Spinal cord (tissue), 10 donors: Measurements from ENCODE around the gene LMCD1. TPM values are rescaled to one million over a fixed set of nuclear protein-coding genes. Genes with fewer than 3 reads are reported as not detected.

Source experiments
- DNase-seq, 6 donors: peaks; one replicate each; pipeline versions ENCODE4 v3.0.0 to v3.0.0-alpha.2; 2013 to 2015; ENCODE audit warnings: low spot score in 6 of 6, low read depth in 4 of 6
- H3K27ac ChIP-seq: one replicate; pipeline ENCODE4 v1.5.1; 2013; ENCODE audit warnings: low read depth, low read length, control low read depth
- H3K27me3 ChIP-seq: one replicate; pipeline ENCODE4 v1.6.1; 2013; ENCODE audit warnings: low read length; ENCODE audit not compliant: control insufficient read depth, insufficient read depth
- H3K36me3 ChIP-seq: one replicate; pipeline ENCODE4 v1.6.1; 2013; ENCODE audit warnings: low read length; ENCODE audit not compliant: control insufficient read depth, insufficient read depth
- H3K4me1 ChIP-seq: one replicate; pipeline ENCODE4 v1.6.1; 2013; ENCODE audit warnings: low read length; ENCODE audit not compliant: control insufficient read depth, insufficient read depth
- H3K4me3 ChIP-seq: one replicate; pipeline ENCODE4 v1.5.1; 2013; ENCODE audit warnings: low read depth, low read length, control low read depth
- H3K9me3 ChIP-seq: one replicate; pipeline ENCODE4 v1.6.1; 2013; ENCODE audit warnings: low read length; ENCODE audit not compliant: control insufficient read depth, insufficient read depth
- WGBS: methylation state at CpG from one replicate; pipeline ENCODE4 v1.1.5; 2013; ENCODE audit warnings: missing lambda C conversion rate; ENCODE audit not compliant: insufficient coverage; 5-methylcytosine and 5-hydroxymethylcytosine counted together
- polyA plus RNA-seq, 2 donors: library from polyadenylated mRNA; unstranded; fragments of 120-200 nt; gene quantifications; one replicate each; pipeline ENCODE4 v1.2.1, GENCODE V29; 2013; ENCODE audit not compliant: insufficient read length in 2 of 2
- total RNA-seq, 2 donors: library from RNA; depleted of rRNA in 1 of 2; stranded (reverse); fragments of 120-200 nt in 1 of 2; fragments of >200 nt in 1 of 2; gene quantifications; one replicate each; pipeline versions ENCODE4 v1.2.3 to v1.2.4, GENCODE V29; 2013 to 2014
- donor health status: healthy.

LMCD1 gene
- total and polyA plus RNA-seq, 4 donors, result 12.5 to 22.9 (median 17.1) TPM

- DNase-seq, result no peak
- WGBS, result 92% methylated on average over 2 of the region's 5 CpGs
- Histone ChIP-seq H3K4me1 (peaks cover 11% of the 10 kb centered on the region), H3K27ac (no peak overlapping the region), H3K27me3 (no peaks in the 10 kb centered on the region), H3K36me3 (no peaks in the 10 kb centered on the region), H3K4me3 (no peak overlapping the region), H3K9me3 (no peaks in the 10 kb centered on the region)
Observed at GRCh38 chr3:8488877-8489276, 12.7 kb upstream of the LMCD1 start.

GRCh38 chr3:8489278-8489792, 12.3 kb upstream of the LMCD1 start:
- Histone ChIP-seq H3K27me3 (no peaks in the 10 kb centered on the region), H3K36me3 (no peaks in the 10 kb centered on the region), H3K9me3 (no peaks in the 10 kb centered on the region), H3K4me3 (no peak overlapping the region), H3K27ac (no peak overlapping the region), H3K4me1 (peaks cover 11% of the 10 kb centered on the region)
- DNase-seq, result peak in 1 of 6 donors; percentile 43
- no CpG with 5 or more reads among the region's 2 CpGs for WGBS

GRCh38 chr3:8490079-8490552, 11.5 kb upstream of the LMCD1 start:
- Histone ChIP-seq H3K27ac (no peak overlapping the region), H3K4me3 (no peak overlapping the region), H3K9me3 (no peaks in the 10 kb centered on the region), H3K4me1 (peaks cover 11% of the 10 kb centered on the region), H3K27me3 (no peaks in the 10 kb centered on the region), H3K36me3 (no peaks in the 10 kb centered on the region)
- no peak for DNase-seq
- no CpG with 5 or more reads among the region's 4 CpGs for WGBS

GRCh38 chr3:8491271-8492144, 10.1 kb upstream of the LMCD1 start:
- DNase-seq, result no peak
- H3K36me3 ChIP-seq, result no peaks in the 10 kb centered on the region
- peak overlapping the region; percentile 8 for H3K27ac ChIP-seq
- H3K4me3 ChIP-seq, result no peak overlapping the region
- no peaks in the 10 kb centered on the region for H3K9me3 ChIP-seq
- 69% methylated on average over 5 of the region's 9 CpGs for WGBS
- H3K4me1 ChIP-seq, result peaks cover 11% of the 10 kb centered on the region
- H3K27me3 ChIP-seq, result no peaks in the 10 kb centered on the region

- DNase-seq, result no peak
- Histone ChIP-seq H3K9me3 (no peaks in the 10 kb centered on the region), H3K4me3 (no peak overlapping the region), H3K27ac (no peak overlapping the region), H3K27me3 (no peaks in the 10 kb centered on the region), H3K4me1 (peaks cover 11% of the 10 kb centered on the region), H3K36me3 (no peaks in the 10 kb centered on the region)
- WGBS, result 100% methylated on average over 2 of the region's 7 CpGs
Observed at GRCh38 chr3:8492744-8493511, 8.7 kb upstream of the LMCD1 start.

GRCh38 chr3:8493744-8494143, 7.9 kb upstream of the LMCD1 start:
- no peak for DNase-seq
- no peaks in the 10 kb centered on the region for H3K36me3 ChIP-seq
- H3K27ac ChIP-seq, result no peak overlapping the region
- H3K4me3 ChIP-seq, result no peak overlapping the region
- peaks cover 12% of the 10 kb centered on the region for H3K4me1 ChIP-seq
- no peaks in the 10 kb centered on the region for H3K27me3 ChIP-seq
- WGBS, result 94% methylated on average over 3 of the region's 4 CpGs
- H3K9me3 ChIP-seq, result no peaks in the 10 kb centered on the region

- DNase-seq, result peak in 1 of 6 donors; percentile 39
- Histone ChIP-seq H3K9me3 (no peaks in the 10 kb centered on the region), H3K27me3 (no peaks in the 10 kb centered on the region), H3K4me3 (no peak overlapping the region), H3K36me3 (no peaks in the 10 kb centered on the region), H3K4me1 (peaks cover 18% of the 10 kb centered on the region), H3K27ac (no peak overlapping the region)
- 60% methylated on average over 3 of the region's 8 CpGs for WGBS
Observed at GRCh38 chr3:8494327-8494726, 7.3 kb upstream of the LMCD1 start.

- 84% methylated on average over 1 of the region's 1 CpG for WGBS
- Histone ChIP-seq H3K27ac (no peak overlapping the region), H3K9me3 (no peaks in the 10 kb centered on the region), H3K4me3 (no peak overlapping the region), H3K27me3 (no peaks in the 10 kb centered on the region), H3K4me1 (peaks cover 28% of the 10 kb centered on the region), H3K36me3 (no peaks in the 10 kb centered on the region)
- no peak for DNase-seq
Observed at GRCh38 chr3:8497582-8497981, 4.0 kb upstream of the LMCD1 start.

GRCh38 chr3:8499181-8499611, 2.4 kb upstream of the LMCD1 start:
- WGBS, result no CpG with 5 or more reads among the region's 1 CpG
- peak overlapping the region; percentile 95 for H3K27ac ChIP-seq
- H3K4me3 ChIP-seq, result no peak overlapping the region
- no peaks in the 10 kb centered on the region for H3K27me3 ChIP-seq
- DNase-seq, result peak in 3 of 6 donors; percentile 62 to 84 (median 78)
- no peaks in the 10 kb centered on the region for H3K9me3 ChIP-seq
- H3K4me1 ChIP-seq, result peaks cover 30% of the 10 kb centered on the region
- H3K36me3 ChIP-seq, result no peaks in the 10 kb centered on the region
